Measurements from ENCODE around the gene KATNA1. TPM values are rescaled to one million over a fixed set of nuclear protein-coding genes. Genes with fewer than 3 reads are reported as not detected.

Gene KATNA1

DNA sequence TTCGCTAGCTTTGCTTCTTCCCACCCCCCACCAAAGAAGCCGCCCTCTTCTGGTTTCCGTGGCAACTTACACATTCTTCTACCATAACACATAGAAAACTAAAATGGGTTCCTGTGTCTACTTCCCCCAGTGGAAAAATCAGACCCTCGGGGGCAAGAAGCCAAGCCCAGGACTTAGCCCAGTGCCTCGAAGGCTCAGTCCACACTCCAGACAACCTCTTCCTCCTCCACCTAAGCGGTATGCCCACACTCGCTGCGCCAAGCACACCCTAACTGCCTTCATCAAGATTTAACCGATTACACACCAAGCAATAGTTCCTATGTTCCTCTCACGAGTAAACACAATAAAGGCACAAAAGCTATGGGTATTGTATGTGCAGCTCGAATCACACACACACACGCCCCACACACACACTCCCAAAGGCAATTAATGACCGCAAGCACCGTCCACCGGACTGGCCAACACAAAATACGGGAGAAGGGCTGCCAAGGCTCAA, 103.2 kb downstream of the KATNA1 start:
- peak overlapping the region in 1 of 2 experiments; percentile 28 for H2BK12ac ChIP-seq (ENCODE audit: low read length in 2 of 2)
- H3K4me1 ChIP-seq (ENCODE audit: control insufficient read depth, insufficient read depth, low read depth, low read length), result peaks cover 2% of the 10 kb centered on the region
- peak overlapping the region in 1 of 2 experiments; percentile 11 for H3K23ac ChIP-seq (ENCODE audit: low read length in 2 of 2)
- H2BK5ac ChIP-seq (ENCODE audit: low read depth, low read length, poor library complexity, severe bottlenecking), result no peak overlapping the region
- peak overlapping the region; percentile 73 for H3K4me2 ChIP-seq (ENCODE audit: low read length, poor library complexity, severe bottlenecking)
- peak overlapping the region; percentile 29 for H2BK120ac ChIP-seq (ENCODE audit: low read depth, low read length)
- H3K79me1 ChIP-seq (replicated peaks; ENCODE audit: low read length, poor library complexity, severe bottlenecking), result no peaks in the 10 kb centered on the region
- peak overlapping the region in 1 of 2 experiments; percentile 23 for H3K14ac ChIP-seq (ENCODE audit: low read length in 2 of 2)
- H3K9me3 ChIP-seq (ENCODE audit: control insufficient read depth, low read length), result no peaks in the 10 kb centered on the region
- peak overlapping the region; percentile 78 for H4K8ac ChIP-seq (ENCODE audit: low read length)
- peak overlapping the region; percentile 20 to 89 for H3K4ac ChIP-seq (ENCODE audit: low read depth in 1 of 2, low read length in 2 of 2)
- H3K27ac ChIP-seq (ENCODE audit: low read length, poor library complexity, severe bottlenecking), result peak overlapping the region; percentile 90
- WGBS, result 0% methylated on average over 16 of the region's 16 CpGs
- H3K36me3 ChIP-seq (ENCODE audit: control insufficient read depth in 1 of 2, insufficient read depth in 2 of 2, low read depth in 1 of 2, low read length in 2 of 2), result peaks cover 2 to 7% of the 10 kb centered on the region in 2 experiments
- no peak overlapping the region for H2BK15ac ChIP-seq (ENCODE audit: low read depth, poor library complexity, severe bottlenecking)
- H2AK5ac ChIP-seq (ENCODE audit: low read length, severe bottlenecking), result no peak overlapping the region
- H4K91ac ChIP-seq (ENCODE audit: low read length), result peak overlapping the region; percentile 93
- H3K18ac ChIP-seq (ENCODE audit: low read depth in 1 of 2, low read length in 2 of 2), result peak overlapping the region; percentile 41 to 97
- peak; percentile 91 for DNase-seq
- peak overlapping the region; percentile 81 to 94 for H3K4me3 ChIP-seq (ENCODE audit: insufficient read depth in 1 of 2, low read depth in 1 of 2, low read length in 2 of 2)
- peaks cover 4 to 6% of the 10 kb centered on the region in 2 experiments for H3K27me3 ChIP-seq (ENCODE audit: control insufficient read depth in 1 of 2, insufficient read depth in 1 of 2, low read length in 2 of 2)
- peak overlapping the region; percentile 99 for H3K9ac ChIP-seq (ENCODE audit: low read length)
- H2AFZ ChIP-seq (ENCODE audit: low read depth, low read length), result peak overlapping the region; percentile 60

Small RNA genes lying within 50 kb of the gene (small RNA-seq; reads per million reads assigned to genes)
- gene RF00019 (ENCODE audit: low read depth) (not detected), gene RF00410 (ENCODE audit: low read depth) (not detected)

Measured in mesenchymal stem cell (in vitro differentiated cells and primary cell).